Raji (cell line): ENCODE results near the gene PCLO.

Experiments used
- POLR2A ChIP-seq: IDR thresholded peaks from 2 replicates; pipeline ENCODE4 v1.6.1; 2011; ENCODE audit warnings: low read depth, low read length, control low read depth; ENCODE audit not compliant: insufficient read depth

PCLO gene

GRCh38 chr7:82865856-82866255, 296.8 kb downstream of the PCLO start:
- no peak for TF ChIP-seq POLR2A

DNA sequence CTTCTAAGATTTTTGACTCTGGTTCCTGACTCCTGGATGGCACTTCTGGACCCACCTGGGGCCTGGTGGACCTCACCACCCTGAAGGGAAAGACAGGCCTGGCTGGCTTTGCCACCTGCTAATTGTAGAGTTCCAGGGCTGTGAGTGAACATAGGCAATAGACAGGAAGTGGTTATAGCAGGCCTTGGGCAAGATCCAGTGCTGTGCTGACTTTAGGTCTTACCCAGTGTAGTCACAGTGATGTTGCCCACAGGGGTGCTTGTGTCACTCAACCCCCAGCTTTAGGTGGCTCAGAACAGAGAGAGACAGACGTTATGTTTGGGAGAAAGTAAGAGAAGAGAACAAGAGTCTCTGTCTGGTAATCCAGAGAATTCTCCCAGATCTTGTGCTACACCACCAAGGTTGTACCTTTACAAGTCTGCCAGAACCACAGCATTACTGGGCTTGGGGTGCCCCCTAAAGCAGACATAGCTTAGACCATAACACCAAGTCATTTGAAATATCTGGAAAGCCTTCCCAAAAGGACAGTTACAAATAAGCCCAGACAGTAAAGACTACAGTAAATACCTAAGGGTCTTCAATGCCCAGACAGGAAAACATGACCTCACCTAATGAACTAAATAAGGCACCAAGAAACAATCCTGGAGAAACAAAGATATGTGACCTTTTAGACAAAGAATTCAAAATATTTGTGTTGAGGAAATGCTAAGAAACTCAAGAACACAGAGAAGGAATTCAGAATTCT, 303.4 kb downstream of the PCLO start:
- TF ChIP-seq POLR2A: no peak

- TF ChIP-seq POLR2A: no peak
These were observed 311.6 kb downstream of the PCLO start for GRCh38 chr7:82851121-82851520.

DNA sequence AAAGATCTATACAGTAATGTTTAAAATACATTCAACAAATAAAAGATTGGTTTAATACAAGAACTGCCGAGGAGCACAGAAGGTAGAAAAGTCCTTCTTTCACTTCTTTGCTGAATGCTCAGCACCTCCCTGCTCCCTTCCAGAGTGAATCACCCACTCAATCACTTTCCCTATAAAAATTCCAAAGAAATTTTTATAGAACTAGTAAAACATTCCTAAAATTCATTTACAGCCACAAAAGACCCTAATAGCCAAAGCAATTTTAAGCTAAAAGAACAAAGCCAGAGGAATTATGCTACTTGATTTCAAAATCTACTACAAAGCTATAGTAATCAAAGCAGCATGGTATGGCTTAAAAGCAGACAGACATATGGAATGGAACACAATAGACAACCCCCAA, 320.9 kb downstream of the PCLO start:
- no peak for TF ChIP-seq POLR2A

GRCh38 chr7:82840061-82840460, 322.6 kb downstream of the PCLO start:
- TF ChIP-seq POLR2A: no peak

GRCh38 chr7:82839555-82839954, 323.1 kb downstream of the PCLO start:
- no peak for TF ChIP-seq POLR2A

GRCh38 chr7:82839063-82839462, 323.6 kb downstream of the PCLO start:
- no peak for TF ChIP-seq POLR2A

DNA sequence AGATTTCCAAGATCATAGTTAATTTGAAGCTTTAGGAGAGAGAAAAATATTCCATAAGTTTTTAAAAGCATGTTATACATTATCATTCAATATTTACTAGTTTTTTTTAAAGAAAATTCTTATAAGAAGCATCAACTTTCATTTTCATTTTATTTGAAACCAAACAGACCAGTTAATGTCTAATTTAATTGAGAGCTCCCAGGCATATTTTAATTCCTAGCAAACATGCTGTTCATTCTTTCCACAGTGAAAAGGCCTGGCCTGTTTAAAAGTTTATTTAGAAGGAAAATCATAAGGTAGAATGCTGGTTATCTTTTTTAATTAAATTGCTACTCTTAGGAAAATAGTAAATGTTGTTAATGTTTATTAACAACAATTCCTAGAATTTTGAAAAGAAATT, 324.4 kb downstream of the PCLO start:
- TF ChIP-seq POLR2A: no peak

DNA sequence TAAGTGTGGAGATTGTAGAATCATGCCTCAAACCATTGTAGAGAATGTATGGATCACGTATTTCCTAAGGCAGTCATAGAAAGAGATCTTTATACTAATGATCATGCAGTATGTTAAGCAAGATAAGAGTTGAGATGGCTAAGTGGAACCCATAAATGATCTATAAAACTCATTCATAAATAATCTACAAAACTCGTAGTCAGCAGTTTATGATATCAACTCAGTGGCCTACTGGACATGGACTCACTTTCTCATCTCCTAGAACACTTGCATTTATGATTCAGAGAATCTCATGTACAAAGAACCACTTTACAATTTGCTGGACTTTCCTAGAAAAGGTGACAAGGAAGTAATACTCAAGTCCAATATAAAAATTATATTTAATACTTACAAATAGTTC, 339.6 kb downstream of the PCLO start:
- TF ChIP-seq POLR2A: no peak

DNA sequence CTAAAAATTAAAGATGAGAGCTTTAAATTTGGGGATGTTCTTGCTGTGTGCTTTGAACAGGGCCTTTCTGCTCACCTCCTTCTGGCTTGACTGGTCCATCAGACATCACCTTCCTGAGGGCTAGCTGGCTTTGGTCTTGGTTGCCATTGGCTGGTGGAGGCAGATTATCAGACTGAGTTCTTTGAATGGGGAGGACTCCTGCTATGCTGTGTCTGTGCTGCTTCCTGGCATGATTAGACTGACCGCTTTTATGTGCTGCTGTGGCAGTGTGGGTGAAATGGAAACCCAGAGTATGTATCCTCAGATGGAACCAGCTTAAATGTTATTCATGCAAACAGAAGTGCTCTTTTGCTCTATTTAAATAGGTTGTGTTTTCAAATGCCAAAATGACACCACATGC, 341.6 kb downstream of the PCLO start:
- no peak for TF ChIP-seq POLR2A

- no peak for TF ChIP-seq POLR2A
These were observed 344.5 kb downstream of the PCLO start for GRCh38 chr7:82818171-82818570.

GRCh38 chr7:82816272-82816671, 346.4 kb downstream of the PCLO start:
- TF ChIP-seq POLR2A: no peak

DNA sequence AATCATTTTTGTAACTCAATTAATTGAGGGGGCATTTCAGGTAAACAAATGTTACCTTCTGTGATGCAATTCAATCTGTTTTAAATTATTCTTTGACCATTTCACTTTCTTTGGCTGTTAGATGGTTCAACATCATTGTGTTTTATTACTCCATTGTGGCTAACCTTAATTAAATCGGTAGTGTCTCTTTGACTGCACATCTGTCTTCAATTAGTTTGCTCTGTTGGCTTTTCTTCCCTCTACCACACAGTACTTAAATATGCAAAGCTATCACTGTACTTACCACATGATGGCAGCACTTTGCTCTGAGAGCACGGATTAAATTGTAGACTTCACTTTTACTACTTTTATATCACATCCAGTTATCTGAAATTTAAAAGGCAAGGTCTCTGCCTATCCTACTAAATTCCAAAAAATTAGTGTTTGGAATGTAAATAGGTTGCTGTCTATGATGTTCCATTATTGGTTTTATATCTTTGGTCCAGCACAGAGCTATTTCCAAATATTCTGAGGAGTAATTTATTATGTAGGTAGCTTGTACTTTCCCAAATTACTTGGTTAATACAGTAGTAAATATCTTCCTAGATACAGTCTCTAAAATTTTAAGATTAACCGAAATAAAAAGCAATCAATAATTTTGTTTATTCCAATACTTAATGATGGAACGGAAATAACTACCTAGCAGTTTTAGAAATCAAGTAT, 352.0 kb downstream of the PCLO start:
- TF ChIP-seq POLR2A: no peak

GRCh38 chr7:82808633-82809032, 354.1 kb downstream of the PCLO start:
- no peak for TF ChIP-seq POLR2A

DNA sequence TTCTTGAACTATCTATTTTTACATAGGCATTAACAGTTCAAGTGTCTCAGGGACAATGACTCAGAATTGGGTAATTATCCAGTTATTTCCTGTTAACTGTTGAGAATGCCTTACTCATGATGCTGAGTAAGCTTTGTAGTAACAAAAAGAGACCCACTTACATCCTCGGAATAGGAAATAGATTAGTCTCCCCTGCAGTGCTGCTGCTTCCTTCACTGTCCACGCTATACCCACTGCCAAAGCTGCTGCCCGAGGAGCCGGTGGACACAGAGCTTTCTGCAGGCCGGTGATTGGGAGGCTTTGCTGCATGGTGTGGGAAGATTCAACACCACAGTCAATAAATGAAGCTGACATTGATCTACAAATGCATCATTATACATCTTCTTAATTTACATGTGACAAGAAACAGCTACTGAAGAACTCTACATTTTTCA, 357.1 kb downstream of the PCLO start:
- no peak for TF ChIP-seq POLR2A

- TF ChIP-seq POLR2A: no peak
These were observed 359.3 kb downstream of the PCLO start for GRCh38 chr7:82803411-82803810.
